ES-I3 (cell line): Measurements from ENCODE around the gene TICAM1.
A peak's percentile ranks its signal among the peaks of the same experiment; 100 is the strongest.
"Not testable (repeated sequence)": the region's sequence is repeated elsewhere in the genome, so short reads cannot be mapped to it uniquely, and the experiment has no call there.

Experiments
- H3K36me3 ChIP-seq: 2 replicates; pipeline ENCODE4 v1.6.1; 2013; ENCODE audit warnings: mild to moderate bottlenecking, low read length, control low read depth, moderate library complexity; ENCODE audit not compliant: insufficient read depth
- H3K4me1 ChIP-seq: 2 replicates; pipeline ENCODE4 v1.6.1; 2013; ENCODE audit warnings: mild to moderate bottlenecking, control low read depth, low read length; ENCODE audit not compliant: insufficient read depth
- H3K9ac ChIP-seq: 2 replicates; pipeline ENCODE4 v1.6.1; 2013; ENCODE audit warnings: low read depth, mild to moderate bottlenecking, low read length, moderate library complexity
- H3K9me3 ChIP-seq: 2 replicates; pipeline ENCODE4 v1.6.1; 2013; ENCODE audit warnings: mild to moderate bottlenecking, low read length, moderate library complexity; ENCODE audit not compliant: control insufficient read depth, insufficient read depth

The TICAM1 gene

DNA sequence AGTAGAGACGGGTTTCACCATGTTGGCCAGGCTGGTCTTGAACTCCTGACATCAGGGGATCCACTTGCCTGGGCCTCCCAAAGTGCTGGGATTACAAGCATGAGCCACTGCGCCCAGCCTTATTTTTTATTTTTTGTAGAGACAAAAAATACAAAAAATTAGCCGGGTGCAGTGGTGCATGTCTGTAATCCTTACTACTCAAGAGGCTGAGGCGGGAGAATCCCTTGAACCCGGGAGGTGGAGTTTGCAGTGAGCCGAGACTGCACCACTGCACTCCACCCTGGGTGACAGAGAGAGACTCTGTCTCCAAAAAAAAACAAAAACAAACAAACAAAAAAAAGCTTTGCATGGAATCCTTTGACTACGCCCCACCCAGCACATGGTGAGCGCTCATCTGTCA is 22.0 kb upstream of the TICAM1 start:
- H3K36me3 ChIP-seq, H3K9ac ChIP-seq, H3K9me3 ChIP-seq: not testable (repeated sequence)

DNA sequence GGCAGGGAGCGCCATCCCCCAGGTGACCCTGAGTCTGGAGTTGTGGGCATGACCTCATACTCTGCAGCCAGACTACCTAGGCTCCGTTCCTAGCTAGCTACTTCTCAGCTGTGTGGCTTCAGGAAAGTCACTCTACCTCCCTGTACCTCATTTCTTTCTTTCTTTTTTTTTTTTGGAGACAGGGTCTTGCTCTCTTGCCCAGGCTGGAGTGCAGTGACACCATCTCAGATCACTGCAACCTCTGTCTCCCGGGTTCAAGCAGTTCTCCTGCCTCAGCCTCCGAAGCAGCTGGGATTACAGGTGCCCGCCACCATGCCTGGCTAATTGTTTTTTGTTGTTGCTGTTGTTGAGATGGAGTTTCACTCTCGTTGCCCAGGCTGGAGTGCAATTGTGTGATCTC is 21.0 kb upstream of the TICAM1 start:
- Histone ChIP-seq H3K9ac (no peak overlapping the region), H3K36me3 (peaks cover 7% of the 10 kb centered on the region), H3K4me1 (no peaks in the 10 kb centered on the region), H3K9me3 (no peaks in the 10 kb centered on the region)

More for the DNA sequence above, 22.0 kb upstream of the TICAM1 start:
- H3K4me1 ChIP-seq, result not testable (repeated sequence)

DNA sequence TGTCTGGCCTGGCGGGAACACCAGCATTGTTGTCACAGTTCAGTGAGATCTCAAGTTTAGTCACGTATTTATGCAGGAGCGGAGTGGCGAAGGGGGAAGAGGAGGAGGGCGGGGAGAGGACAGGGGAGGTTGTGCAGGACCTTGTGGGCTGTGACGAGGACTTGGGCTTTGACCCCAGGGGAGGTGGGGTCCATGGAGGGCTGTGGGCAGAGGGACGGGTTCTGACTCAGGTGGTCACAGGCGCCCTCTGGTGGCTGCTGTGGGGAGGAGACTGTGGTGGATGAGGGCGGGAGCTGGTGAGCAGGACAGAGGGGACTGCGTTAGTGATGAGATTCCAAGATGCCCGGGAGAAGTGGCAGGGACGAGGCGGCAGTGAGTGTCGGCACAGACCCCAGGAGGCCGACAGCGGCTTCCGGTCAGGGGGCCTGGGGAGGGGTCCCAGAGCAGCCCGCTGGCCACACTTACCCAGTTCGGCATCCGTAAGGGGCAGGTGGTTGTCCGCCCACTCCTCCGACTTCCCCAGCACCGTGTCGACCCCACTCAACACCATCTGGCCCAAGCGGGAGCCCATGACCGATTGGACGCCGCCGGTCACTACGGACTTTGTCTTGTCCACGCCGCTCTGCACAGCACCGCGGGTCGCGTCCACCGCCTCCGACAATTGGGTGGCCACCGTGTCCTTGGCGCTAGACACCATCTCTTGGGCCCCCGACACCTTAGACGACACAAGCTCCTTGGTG is 20.2 kb upstream of the TICAM1 start:
- Histone ChIP-seq H3K36me3 (peaks cover 11% of the 10 kb centered on the region), H3K9me3 (no peaks in the 10 kb centered on the region), H3K4me1 (no peaks in the 10 kb centered on the region)

DNA sequence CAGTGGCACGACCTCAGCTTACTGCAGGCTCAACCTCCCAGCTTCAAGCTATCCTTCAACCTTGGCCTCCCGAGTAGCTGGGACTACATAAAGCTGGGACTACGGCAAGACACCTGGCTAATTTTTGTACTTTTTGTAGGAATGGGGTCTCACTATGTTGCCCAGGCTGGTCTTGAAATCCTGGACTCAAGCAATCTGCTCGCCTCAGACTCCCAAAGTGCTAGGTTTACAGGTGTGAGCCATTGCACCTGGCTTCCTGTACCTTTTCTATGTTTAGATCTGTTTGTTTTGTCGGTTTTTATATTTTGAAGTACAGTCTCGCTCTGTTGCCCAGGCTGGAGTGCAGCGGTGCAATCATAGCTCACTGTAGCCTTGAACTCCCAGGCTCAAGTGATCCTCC is 17.5 kb upstream of the TICAM1 start:
- Histone ChIP-seq H3K9ac (no peak overlapping the region), H3K9me3 (no peaks in the 10 kb centered on the region), H3K36me3 (peaks cover 22% of the 10 kb centered on the region), H3K4me1 (no peaks in the 10 kb centered on the region)

More for the DNA sequence above, 20.2 kb upstream of the TICAM1 start:
- H3K9ac ChIP-seq, result no peak overlapping the region

DNA sequence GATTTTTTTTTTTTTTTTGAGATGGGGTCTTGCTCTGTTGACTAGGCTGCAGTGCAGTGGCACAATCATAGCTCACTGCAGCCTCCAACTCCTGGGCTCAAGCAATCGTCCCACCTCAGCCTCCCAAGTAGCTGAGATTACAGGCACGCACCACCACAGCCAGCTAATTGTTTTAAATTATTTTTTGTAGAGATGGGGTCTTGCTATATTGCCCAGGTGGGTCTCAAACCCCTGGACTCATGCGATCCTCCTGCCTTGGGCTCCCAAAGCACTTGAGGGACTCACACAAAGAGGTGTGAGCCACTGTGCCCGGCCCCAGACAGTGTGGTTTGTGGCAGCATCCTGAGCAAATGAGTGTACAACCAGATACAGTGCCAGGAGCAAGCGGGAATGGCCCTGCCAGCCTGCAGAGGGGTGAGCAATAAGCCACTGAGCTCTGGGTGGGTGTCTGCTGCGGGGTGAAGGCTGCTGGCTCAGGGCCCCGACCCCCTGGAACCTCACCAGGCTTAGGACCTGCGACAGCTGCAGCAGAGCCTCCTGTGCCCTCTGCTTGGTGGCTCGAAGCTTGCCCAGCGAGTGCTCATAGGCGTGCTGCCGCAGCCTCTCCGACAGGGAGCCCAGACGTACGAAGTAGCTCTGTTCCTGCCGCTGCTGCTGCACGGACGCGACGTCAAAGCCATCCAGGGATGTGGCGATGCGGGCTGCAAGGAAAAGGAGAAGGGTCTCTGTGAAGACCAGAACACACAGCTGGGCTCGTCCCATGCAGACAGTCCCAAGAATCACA is 15.9 kb upstream of the TICAM1 start:
- no peak overlapping the region for H3K9ac ChIP-seq
- H3K4me1 ChIP-seq, result no peaks in the 10 kb centered on the region
- H3K36me3 ChIP-seq, result peaks cover 22% of the 10 kb centered on the region
- no peaks in the 10 kb centered on the region for H3K9me3 ChIP-seq

DNA sequence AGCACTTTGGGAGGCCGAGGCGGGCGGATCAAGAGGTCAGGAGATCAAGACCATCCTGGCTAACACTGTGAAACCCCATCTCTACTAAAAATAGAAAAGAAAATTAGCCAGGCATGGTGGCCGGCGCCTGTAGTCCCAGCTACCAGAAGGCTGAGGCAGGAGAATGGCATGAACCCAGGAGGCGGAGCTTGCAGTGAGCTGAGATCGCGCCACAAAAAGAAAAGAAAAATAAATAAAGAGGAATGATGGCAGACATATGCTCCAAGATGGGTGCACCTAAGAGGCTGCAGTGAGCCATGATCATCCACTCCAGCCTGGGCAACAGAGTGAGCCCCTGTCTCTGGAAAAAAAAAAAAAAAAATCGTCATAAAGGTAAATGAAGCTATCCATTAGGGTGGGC is 14.5 kb upstream of the TICAM1 start:
- H3K9me3 ChIP-seq, H3K9ac ChIP-seq, H3K4me1 ChIP-seq: not testable (repeated sequence)
- peaks cover 22% of the 10 kb centered on the region for H3K36me3 ChIP-seq

DNA sequence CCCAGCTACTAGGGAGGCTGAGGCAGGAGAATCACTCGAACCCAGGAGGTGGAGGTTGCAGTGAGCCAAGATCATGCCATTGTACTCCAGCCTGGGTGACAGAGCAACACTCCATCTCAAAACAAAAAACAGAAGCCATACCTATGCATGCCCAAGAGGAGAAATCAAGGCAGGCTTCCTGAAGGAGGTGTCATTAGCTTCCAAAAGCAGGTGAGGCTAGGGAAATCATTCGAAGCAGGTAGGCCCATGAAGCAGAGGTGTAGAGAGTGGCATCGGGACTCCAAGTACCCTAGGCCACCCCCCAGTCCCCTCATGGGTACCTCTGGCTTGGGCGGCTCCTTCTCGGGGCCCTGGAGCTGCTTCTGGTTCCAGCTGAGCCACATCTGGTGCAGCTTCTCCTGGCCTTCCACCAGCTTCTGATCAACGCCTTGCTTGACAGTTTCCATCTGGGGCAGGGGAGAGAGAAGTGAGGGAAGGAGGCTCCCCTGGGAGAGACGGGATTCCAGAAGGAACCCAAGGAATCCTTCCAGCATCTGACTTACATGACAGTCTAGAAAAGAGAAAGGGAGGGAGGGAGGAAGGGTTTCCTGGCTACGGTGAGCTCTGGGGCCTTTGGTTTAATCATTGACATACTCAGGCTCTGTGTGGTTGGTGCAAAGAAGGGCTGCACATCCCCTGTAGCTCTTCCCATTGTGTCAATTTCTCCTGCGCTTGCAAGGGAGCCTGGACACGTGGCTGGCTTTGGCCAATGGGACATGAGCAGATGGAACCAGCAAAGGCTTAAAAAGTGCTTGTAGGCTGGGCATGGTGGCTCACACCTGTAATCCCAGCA is 13.1 kb upstream of the TICAM1 start:
- Histone ChIP-seq H3K36me3 (peaks cover 25% of the 10 kb centered on the region), H3K9me3 (no peaks in the 10 kb centered on the region), H3K4me1 (no peaks in the 10 kb centered on the region), H3K9ac (no peak overlapping the region)

DNA sequence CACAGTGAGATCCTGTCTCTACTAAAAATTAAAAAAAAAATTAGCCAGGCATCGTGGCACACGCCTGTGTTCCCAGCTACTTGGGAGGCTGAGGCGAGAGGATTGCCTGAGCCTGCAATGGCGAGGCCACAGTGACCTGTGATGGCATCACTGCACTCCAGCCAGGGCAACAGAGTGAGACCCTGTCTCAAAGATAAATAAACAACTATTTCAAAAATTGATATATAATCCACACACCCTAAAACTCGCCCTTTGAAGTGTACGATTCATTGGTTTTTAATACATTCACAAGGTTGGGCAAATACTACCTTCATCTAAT is 12.1 kb upstream of the TICAM1 start:
- Histone ChIP-seq H3K9ac (no peak overlapping the region), H3K9me3 (no peaks in the 10 kb centered on the region), H3K36me3 (peaks cover 26% of the 10 kb centered on the region), H3K4me1 (no peaks in the 10 kb centered on the region)

DNA sequence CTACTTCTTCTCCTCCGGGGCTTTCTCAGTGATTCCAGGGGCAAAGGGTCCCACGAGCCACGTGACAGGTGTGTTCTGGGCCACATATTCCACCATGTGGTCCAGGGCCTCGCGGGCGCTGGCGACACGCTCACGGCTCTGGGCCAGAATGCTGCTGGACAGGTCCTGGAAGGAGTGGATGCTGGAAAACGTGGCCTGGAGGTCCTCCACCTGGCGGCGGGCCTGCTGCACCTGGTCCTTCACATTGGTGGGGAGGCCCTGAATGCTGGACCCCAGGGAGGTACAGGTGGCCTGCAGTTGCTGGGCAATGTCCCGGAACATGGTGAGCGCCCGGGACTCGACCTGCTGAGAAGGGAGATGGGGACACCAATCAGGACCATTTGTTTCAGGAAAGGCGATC is 7.7 kb upstream of the TICAM1 start:
- Histone ChIP-seq H3K36me3 (peaks cover 9% of the 10 kb centered on the region), H3K4me1 (no peaks in the 10 kb centered on the region), H3K9me3 (no peaks in the 10 kb centered on the region), H3K9ac (no peak overlapping the region)

DNA sequence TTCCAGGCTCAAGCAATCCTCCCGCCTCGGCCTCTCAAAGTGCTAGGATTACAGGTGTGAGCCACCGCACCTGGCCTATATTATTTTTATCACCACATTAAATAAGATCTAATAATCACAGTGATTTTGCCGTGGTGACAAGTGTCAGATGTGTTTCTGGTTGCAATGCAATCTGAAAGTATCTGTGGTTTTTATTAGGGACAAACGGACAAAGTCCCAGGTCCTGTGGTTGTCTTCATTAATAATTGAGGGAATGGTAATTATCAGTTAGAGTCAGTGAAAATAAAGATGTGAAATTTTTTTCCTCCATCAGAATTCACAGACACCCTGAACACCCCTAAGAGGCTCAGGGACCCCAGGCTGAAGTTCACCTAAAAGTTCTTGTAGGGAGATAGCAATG is 1.3 kb upstream of the TICAM1 start:
- Histone ChIP-seq H3K4me1 (no peaks in the 10 kb centered on the region; the same call in 1 of the 2 replicates), H3K9me3 (no peaks in the 10 kb centered on the region), H3K36me3 (no peaks in the 10 kb centered on the region), H3K9ac (no peak overlapping the region)

DNA sequence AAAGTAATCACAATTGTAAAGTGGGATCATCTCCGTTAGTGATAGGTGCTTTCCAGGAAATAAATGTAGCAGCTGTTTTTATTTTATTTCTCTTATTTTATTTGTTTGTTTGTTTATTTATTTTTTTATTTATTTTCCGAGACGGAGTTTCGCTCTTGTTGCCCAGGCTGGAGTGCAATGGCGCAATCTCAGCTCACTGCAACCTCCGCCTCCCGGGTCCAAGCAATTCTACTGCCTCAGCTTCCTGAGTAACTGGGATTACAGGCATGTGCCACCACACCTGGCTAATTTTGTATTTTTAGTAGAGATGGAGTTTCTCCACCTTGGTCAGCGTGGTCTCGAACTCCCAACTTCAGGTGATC is 448 bp upstream of the TICAM1 start:
- H3K9ac ChIP-seq, result peak overlapping the region; percentile 81; the same call in 1 of the 2 replicates
- not testable (repeated sequence) for H3K9me3 ChIP-seq, H3K36me3 ChIP-seq, H3K4me1 ChIP-seq

DNA sequence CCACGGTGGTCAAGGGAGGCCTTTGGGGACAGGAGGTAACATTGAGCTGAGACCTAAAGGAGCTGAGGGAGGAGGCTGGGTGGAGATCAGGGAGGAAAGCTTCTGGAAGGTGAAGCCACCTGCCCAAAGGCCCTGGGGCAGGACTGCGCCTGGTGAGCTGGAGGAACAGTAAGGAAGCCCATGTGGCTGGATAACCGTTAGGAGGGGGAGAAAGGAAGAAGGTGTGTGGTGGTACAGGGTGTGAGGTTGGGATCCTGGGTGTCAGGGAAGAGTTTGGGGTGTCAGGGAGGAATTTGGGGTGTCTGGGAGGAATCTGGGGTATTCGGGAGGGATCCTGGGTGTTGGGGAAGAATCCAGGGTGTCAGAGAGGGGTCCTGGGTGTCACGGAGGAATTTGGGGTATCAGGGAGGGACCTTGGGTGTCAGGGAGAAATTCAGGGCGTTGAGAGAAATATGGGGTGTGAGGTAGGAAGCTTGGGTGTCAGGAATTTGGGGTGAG is 695 bp downstream of the TICAM1 start:
- Histone ChIP-seq H3K9ac (peak overlapping the region; percentile 81; the same call in 1 of the 2 replicates), H3K36me3 (no peaks in the 10 kb centered on the region), H3K4me1 (no peaks in the 10 kb centered on the region; the same call in 1 of the 2 replicates), H3K9me3 (no peaks in the 10 kb centered on the region)

DNA sequence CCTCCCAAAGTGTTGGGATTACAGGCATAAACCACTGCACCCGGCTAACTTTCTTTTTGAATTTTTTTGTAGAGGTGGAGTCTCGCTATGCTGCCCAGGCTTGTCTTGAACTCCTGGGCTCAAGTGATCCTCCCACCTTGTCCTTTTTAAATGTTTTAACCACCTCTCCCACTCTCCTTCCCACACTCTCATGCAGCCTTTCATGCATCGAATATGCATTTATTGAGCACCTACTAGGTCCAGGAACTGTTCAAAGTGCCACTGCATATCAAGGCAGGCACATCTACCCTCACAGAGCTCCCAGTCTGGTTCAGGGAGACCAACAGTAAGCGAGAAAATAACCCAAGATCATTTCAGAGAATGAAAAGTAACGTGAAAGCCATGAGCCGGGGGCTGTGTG is 1.2 kb downstream of the TICAM1 start:
- Histone ChIP-seq H3K36me3 (no peaks in the 10 kb centered on the region), H3K9me3 (no peaks in the 10 kb centered on the region), H3K4me1 (no peaks in the 10 kb centered on the region; the same call in 1 of the 2 replicates), H3K9ac (no peak overlapping the region)

DNA sequence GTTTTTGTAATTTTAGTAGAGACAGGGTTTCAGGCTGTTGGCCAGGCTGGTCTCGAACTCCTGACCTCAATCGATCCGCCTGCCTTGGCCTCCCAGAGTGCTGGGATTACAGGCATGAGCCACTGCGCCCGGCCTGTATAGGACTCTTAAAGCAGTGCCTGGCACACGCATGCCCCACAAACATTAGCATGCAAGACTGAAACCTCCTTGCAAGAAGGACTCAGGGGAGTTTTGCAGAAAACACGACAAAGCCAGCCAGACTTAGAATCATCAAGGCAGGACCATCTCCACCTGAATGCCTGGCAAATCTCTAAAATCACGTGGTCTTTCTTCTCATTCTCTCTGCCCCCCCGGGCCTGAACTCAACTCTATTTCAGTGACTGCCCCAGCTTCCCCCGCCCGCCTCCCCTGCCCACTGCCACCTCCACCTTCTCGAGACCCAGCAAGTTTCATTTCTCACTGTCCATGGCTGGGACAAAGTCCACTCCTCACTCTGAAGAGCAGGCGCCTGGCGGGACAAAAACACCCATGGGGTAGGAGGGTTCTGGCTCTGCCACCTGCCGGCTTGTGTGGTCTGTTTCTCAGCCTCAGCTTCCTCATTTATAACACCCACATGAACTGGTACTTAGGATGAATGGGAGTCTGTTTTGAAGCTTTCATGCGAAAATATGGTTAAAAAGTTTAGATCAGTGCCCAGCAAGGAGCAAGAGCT is 2.4 kb downstream of the TICAM1 start:
- no peaks in the 10 kb centered on the region; the same call in 1 of the 2 replicates for H3K4me1 ChIP-seq
- no peak overlapping the region for H3K9ac ChIP-seq
- H3K9me3 ChIP-seq, result no peaks in the 10 kb centered on the region
- H3K36me3 ChIP-seq, result no peaks in the 10 kb centered on the region
